Measurements from ENCODE around the gene CEP170.
A peak's percentile ranks its signal among the peaks of the same experiment; 100 is the strongest.

The CEP170 gene

GRCh38 chr1:243281672-243282071 is 26.6 kb upstream of the CEP170 start:
- no peak overlapping the region for H3K4me3 ChIP-seq (ENCODE audit: low read length)
- no peaks in the 10 kb centered on the region for H3K27me3 ChIP-seq (ENCODE audit: control insufficient read depth, insufficient read depth, low read length)
- H3K4me1 ChIP-seq (ENCODE audit: control insufficient read depth, insufficient read depth, low read length): peaks cover 6% of the 10 kb centered on the region
- H3K36me3 ChIP-seq (ENCODE audit: insufficient read depth, low read length): peaks cover 14% of the 10 kb centered on the region
- H3K4me2 ChIP-seq (ENCODE audit: low read length): no peak overlapping the region
- H3K9ac ChIP-seq (ENCODE audit: low read depth, low read length): no peak overlapping the region
- no peaks in the 10 kb centered on the region for H3K9me3 ChIP-seq (replicated peaks; ENCODE audit: low read length)

GRCh38 chr1:243280571-243281129 is 25.6 kb upstream of the CEP170 start:
- no peaks in the 10 kb centered on the region for H3K27me3 ChIP-seq (ENCODE audit: control insufficient read depth, insufficient read depth, low read length)
- H3K4me1 ChIP-seq (ENCODE audit: control insufficient read depth, insufficient read depth, low read length): no peaks in the 10 kb centered on the region
- H3K9me3 ChIP-seq (replicated peaks; ENCODE audit: low read length): no peaks in the 10 kb centered on the region
- H3K36me3 ChIP-seq (ENCODE audit: insufficient read depth, low read length): peaks cover 15% of the 10 kb centered on the region
- H3K9ac ChIP-seq (ENCODE audit: low read depth, low read length): no peak overlapping the region
- H3K4me2 ChIP-seq (ENCODE audit: low read length): no peak overlapping the region
- H3K4me3 ChIP-seq (ENCODE audit: low read length): no peak overlapping the region

- Histone ChIP-seq H3K4me2 (ENCODE audit: low read length) (no peak overlapping the region), H3K9ac (ENCODE audit: low read depth, low read length) (no peak overlapping the region), H3K4me3 (ENCODE audit: low read length) (no peak overlapping the region), H3K27me3 (ENCODE audit: control insufficient read depth, insufficient read depth, low read length) (no peaks in the 10 kb centered on the region), H3K4me1 (ENCODE audit: control insufficient read depth, insufficient read depth, low read length) (peaks cover 8% of the 10 kb centered on the region), H3K9me3 (replicated peaks; ENCODE audit: low read length) (no peaks in the 10 kb centered on the region), H3K36me3 (ENCODE audit: insufficient read depth, low read length) (peaks cover 40% of the 10 kb centered on the region)
These were observed 20.2 kb upstream of the CEP170 start for GRCh38 chr1:243275316-243275715.

- peaks cover 15% of the 10 kb centered on the region for H3K4me1 ChIP-seq (ENCODE audit: control insufficient read depth, insufficient read depth, low read length)
These were observed 18.9 kb upstream of the CEP170 start for GRCh38 chr1:243273945-243274344.

GRCh38 chr1:243273506-243273905 is 18.4 kb upstream of the CEP170 start:
- Histone ChIP-seq H3K36me3 (ENCODE audit: insufficient read depth, low read length) (peaks cover 41% of the 10 kb centered on the region), H3K9me3 (replicated peaks; ENCODE audit: low read length) (no peaks in the 10 kb centered on the region), H3K9ac (ENCODE audit: low read depth, low read length) (no peak overlapping the region), H3K4me1 (ENCODE audit: control insufficient read depth, insufficient read depth, low read length) (peaks cover 20% of the 10 kb centered on the region), H3K4me2 (ENCODE audit: low read length) (no peak overlapping the region), H3K27me3 (ENCODE audit: control insufficient read depth, insufficient read depth, low read length) (no peaks in the 10 kb centered on the region), H3K4me3 (ENCODE audit: low read length) (no peak overlapping the region)

More at GRCh38 chr1:243273945-243274344, 18.9 kb upstream of the CEP170 start:
- no peak overlapping the region for H3K4me3 ChIP-seq (ENCODE audit: low read length)
- H3K27me3 ChIP-seq (ENCODE audit: control insufficient read depth, insufficient read depth, low read length): no peaks in the 10 kb centered on the region
- H3K36me3 ChIP-seq (ENCODE audit: insufficient read depth, low read length): peaks cover 41% of the 10 kb centered on the region
- H3K9me3 ChIP-seq (replicated peaks; ENCODE audit: low read length): no peaks in the 10 kb centered on the region
- H3K9ac ChIP-seq (ENCODE audit: low read depth, low read length): no peak overlapping the region
- no peak overlapping the region for H3K4me2 ChIP-seq (ENCODE audit: low read length)

- Histone ChIP-seq H3K36me3 (ENCODE audit: insufficient read depth, low read length) (peaks cover 41% of the 10 kb centered on the region), H3K4me1 (ENCODE audit: control insufficient read depth, insufficient read depth, low read length) (peaks cover 31% of the 10 kb centered on the region), H3K4me3 (ENCODE audit: low read length) (no peak overlapping the region)
These were observed 17.3 kb upstream of the CEP170 start for GRCh38 chr1:243272401-243272800.

GRCh38 chr1:243271996-243272395 is 16.9 kb upstream of the CEP170 start:
- H3K9ac ChIP-seq (ENCODE audit: low read depth, low read length): peak overlapping the region; percentile 16
- H3K4me1 ChIP-seq (ENCODE audit: control insufficient read depth, insufficient read depth, low read length): peaks cover 31% of the 10 kb centered on the region
- H3K36me3 ChIP-seq (ENCODE audit: insufficient read depth, low read length): peaks cover 39% of the 10 kb centered on the region

More at GRCh38 chr1:243272401-243272800, 17.3 kb upstream of the CEP170 start:
- Histone ChIP-seq H3K4me2 (ENCODE audit: low read length) (peak overlapping the region; percentile 17), H3K9me3 (replicated peaks; ENCODE audit: low read length) (no peaks in the 10 kb centered on the region), H3K9ac (ENCODE audit: low read depth, low read length) (peak overlapping the region; percentile 16), H3K27me3 (ENCODE audit: control insufficient read depth, insufficient read depth, low read length) (no peaks in the 10 kb centered on the region)

GRCh38 chr1:243270097-243270864 is 15.2 kb upstream of the CEP170 start:
- Histone ChIP-seq H3K36me3 (ENCODE audit: insufficient read depth, low read length) (peaks cover 28% of the 10 kb centered on the region), H3K4me1 (ENCODE audit: control insufficient read depth, insufficient read depth, low read length) (peaks cover 41% of the 10 kb centered on the region), H3K9ac (ENCODE audit: low read depth, low read length) (no peak overlapping the region), H3K4me2 (ENCODE audit: low read length) (no peak overlapping the region), H3K4me3 (ENCODE audit: low read length) (no peak overlapping the region), H3K27me3 (ENCODE audit: control insufficient read depth, insufficient read depth, low read length) (no peaks in the 10 kb centered on the region), H3K9me3 (replicated peaks; ENCODE audit: low read length) (no peaks in the 10 kb centered on the region)

More at GRCh38 chr1:243271996-243272395, 16.9 kb upstream of the CEP170 start:
- no peaks in the 10 kb centered on the region for H3K9me3 ChIP-seq (replicated peaks; ENCODE audit: low read length)
- H3K4me3 ChIP-seq (ENCODE audit: low read length): no peak overlapping the region
- peak overlapping the region; percentile 17 for H3K4me2 ChIP-seq (ENCODE audit: low read length)
- no peaks in the 10 kb centered on the region for H3K27me3 ChIP-seq (ENCODE audit: control insufficient read depth, insufficient read depth, low read length)

- H3K9me3 ChIP-seq (replicated peaks; ENCODE audit: low read length): no peaks in the 10 kb centered on the region
- H3K4me1 ChIP-seq (ENCODE audit: control insufficient read depth, insufficient read depth, low read length): peaks cover 49% of the 10 kb centered on the region
- no peak overlapping the region for H3K4me2 ChIP-seq (ENCODE audit: low read length)
- H3K36me3 ChIP-seq (ENCODE audit: insufficient read depth, low read length): peaks cover 22% of the 10 kb centered on the region
- no peak overlapping the region for H3K4me3 ChIP-seq (ENCODE audit: low read length)
- H3K9ac ChIP-seq (ENCODE audit: low read depth, low read length): no peak overlapping the region
- H3K27me3 ChIP-seq (ENCODE audit: control insufficient read depth, insufficient read depth, low read length): no peaks in the 10 kb centered on the region
These were observed 14.3 kb upstream of the CEP170 start for GRCh38 chr1:243269461-243269801.

- H3K4me2 ChIP-seq (ENCODE audit: low read length): peak overlapping the region; percentile 57
- no peaks in the 10 kb centered on the region for H3K27me3 ChIP-seq (ENCODE audit: control insufficient read depth, insufficient read depth, low read length)
- no peaks in the 10 kb centered on the region for H3K9me3 ChIP-seq (replicated peaks; ENCODE audit: low read length)
- no peak overlapping the region for H3K9ac ChIP-seq (ENCODE audit: low read depth, low read length)
- peaks cover 55% of the 10 kb centered on the region for H3K4me1 ChIP-seq (ENCODE audit: control insufficient read depth, insufficient read depth, low read length)
- H3K36me3 ChIP-seq (ENCODE audit: insufficient read depth, low read length): peaks cover 22% of the 10 kb centered on the region
- no peak overlapping the region for H3K4me3 ChIP-seq (ENCODE audit: low read length)
These were observed 13.8 kb upstream of the CEP170 start for GRCh38 chr1:243268751-243269460.

- no peaks in the 10 kb centered on the region for H3K27me3 ChIP-seq (ENCODE audit: control insufficient read depth, insufficient read depth, low read length)
These were observed 13.0 kb upstream of the CEP170 start for GRCh38 chr1:243267914-243268653.

More at GRCh38 chr1:243267914-243268653, 13.0 kb upstream of the CEP170 start:
- Histone ChIP-seq H3K4me1 (ENCODE audit: control insufficient read depth, insufficient read depth, low read length) (peaks cover 59% of the 10 kb centered on the region), H3K36me3 (ENCODE audit: insufficient read depth, low read length) (peaks cover 15% of the 10 kb centered on the region), H3K9ac (ENCODE audit: low read depth, low read length) (no peak overlapping the region), H3K4me3 (ENCODE audit: low read length) (peak overlapping the region; percentile 35), H3K9me3 (replicated peaks; ENCODE audit: low read length) (no peaks in the 10 kb centered on the region), H3K4me2 (ENCODE audit: low read length) (peak overlapping the region; percentile 57)

Measured in skeletal muscle satellite cell (primary cell).